Lung (tissue), 12 donors: ENCODE data around the gene PAGR1. TPM values are rescaled to one million over a fixed set of nuclear protein-coding genes. Genes with fewer than 3 reads are reported as not detected.

Source experiments
- ATAC-seq: fragments of 200-7000 bp; cut with Tn5 transposase; one replicate; pipeline ENCODE4 v1.9.1; 2020; ENCODE audit warnings: moderate number of reproducible peaks; ENCODE audit not compliant: insufficient read depth, low FRiP score
- DNase-seq, 3 donors: peaks; one replicate each; pipeline ENCODE4 v3.0.0-alpha.2; 2013 to 2017
- H3K27ac ChIP-seq, 2 donors: one replicate each; pipeline ENCODE4 v1.5.1; 2013; ENCODE audit warnings: mild to moderate bottlenecking in 2 of 2, moderate library complexity in 2 of 2, control low read depth in 1 of 2, inconsistent platforms in 1 of 2, low read depth in 1 of 2, low read length in 1 of 2
- H3K27me3 ChIP-seq, 3 donors: one replicate each; pipeline ENCODE4 v1.5.1; 2013; ENCODE audit warnings: low read length in 2 of 3; ENCODE audit not compliant: control insufficient read depth in 3 of 3, insufficient read depth in 3 of 3
- H3K36me3 ChIP-seq, 4 donors: one replicate each; pipeline ENCODE4 v1.5.1; 2013; ENCODE audit warnings: low read length in 4 of 4, mild to moderate bottlenecking in 1 of 4, moderate library complexity in 1 of 4; ENCODE audit not compliant: control insufficient read depth in 4 of 4, insufficient read depth in 4 of 4
- H3K4me1 ChIP-seq, 5 donors: one replicate each; pipeline ENCODE4 v1.5.1; 2013; ENCODE audit warnings: low read length in 5 of 5, mild to moderate bottlenecking in 2 of 5, moderate library complexity in 1 of 5; ENCODE audit not compliant: control insufficient read depth in 5 of 5, insufficient read depth in 5 of 5
- H3K4me3 ChIP-seq: one replicate; pipeline ENCODE4 v1.5.1; 2013; ENCODE audit warnings: mild to moderate bottlenecking, control low read depth, moderate library complexity
- H3K9ac ChIP-seq, 2 donors: one replicate each; pipeline ENCODE4 v1.5.1; 2013; ENCODE audit warnings: low read length in 2 of 2, control low read depth in 1 of 2; ENCODE audit not compliant: insufficient read depth in 1 of 2
- H3K9me3 ChIP-seq, 4 donors: one replicate each; pipeline ENCODE4 v1.5.1; 2013; ENCODE audit warnings: low read length in 3 of 4, mild to moderate bottlenecking in 1 of 4, moderate library complexity in 1 of 4; ENCODE audit not compliant: control insufficient read depth in 4 of 4, insufficient read depth in 3 of 4
- CTCF ChIP-seq: IDR thresholded peaks from 2 replicates; pipeline ENCODE4 v1.5.1; 2012; ENCODE audit warnings: mild to moderate bottlenecking; ENCODE audit errors: control extremely low read depth, extremely low read depth
- WGBS, 2 donors: extraction: QIAGEN DNeasy Blood & Tissue Kit; methylation state at CpG; one replicate each; pipeline ENCODE4 v1.1.7; 2013; 5-methylcytosine and 5-hydroxymethylcytosine counted together
- polyA plus RNA-seq, 2 donors: library from polyadenylated mRNA; stranded (reverse); fragments of 200-250 nt; gene quantifications; one replicate each; pipeline ENCODE4 v1.2.1, GENCODE V29; 2013
- total RNA-seq, 2 donors: library from RNA; depleted of rRNA in 1 of 2; stranded (reverse); fragments of >200 nt in 1 of 2; gene quantifications; one replicate each; pipeline ENCODE4 v1.2.1, GENCODE V29; 2014 to 2021
- donor health status: control.
- donor health status: control.
- donor health status: Bipolar disorder and iron deficiency.
- donor health status: healthy.
- donor health status: DM: yes; HTN: yes; CAD: no.

PAGR1 gene
- total and polyA plus RNA-seq, 4 donors: 18.4 to 43.2 (median 26.5) TPM

DNA sequence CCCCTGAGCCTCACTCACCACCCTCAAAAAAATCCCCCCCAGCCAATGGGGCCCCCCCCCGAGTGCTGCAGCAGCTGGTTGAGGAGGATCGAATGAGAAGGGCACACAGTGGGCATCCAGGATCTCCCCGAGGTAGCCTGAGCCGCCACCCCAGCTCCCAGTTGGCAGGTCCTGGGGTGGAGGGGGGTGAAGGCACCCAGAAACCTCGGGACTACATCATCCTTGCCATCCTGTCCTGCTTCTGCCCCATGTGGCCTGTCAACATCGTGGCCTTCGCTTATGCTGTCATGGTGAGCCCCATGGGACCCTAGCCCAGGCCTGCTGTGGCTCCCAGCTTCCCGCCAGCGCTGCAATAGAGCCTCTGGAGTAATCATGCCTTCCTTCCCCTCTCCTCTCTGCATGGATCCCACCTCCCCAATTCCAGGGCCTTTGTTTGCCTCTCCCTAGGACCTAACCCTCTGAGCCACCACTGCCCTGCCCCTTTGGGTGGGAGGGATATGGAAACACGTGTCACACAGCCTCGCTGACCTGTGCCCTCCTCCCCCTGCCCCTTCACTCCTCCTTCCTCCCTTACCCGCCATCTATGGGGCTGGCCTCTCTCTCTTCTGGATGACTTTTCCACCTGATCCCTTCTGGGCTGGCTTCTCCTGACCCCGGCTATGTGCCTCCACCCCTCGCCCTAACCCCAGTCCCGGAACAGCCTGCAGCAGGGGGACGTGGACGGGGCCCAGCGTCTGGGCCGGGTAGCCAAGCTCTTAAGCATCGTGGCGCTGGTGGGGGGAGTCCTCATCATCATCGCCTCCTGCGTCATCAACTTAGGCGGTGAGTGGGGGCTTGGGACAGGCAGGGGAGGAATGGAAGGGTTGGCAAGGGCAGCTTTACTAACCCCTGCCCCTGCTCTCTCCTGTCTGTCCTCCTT, 2.0 kb upstream of the PAGR1 start:
- H3K4me3 ChIP-seq: no peak overlapping the region
- 78 to 82% methylated on average over 24 of the region's 24 CpGs for WGBS, 2 donors
- no peak for TF ChIP-seq CTCF

DNA sequence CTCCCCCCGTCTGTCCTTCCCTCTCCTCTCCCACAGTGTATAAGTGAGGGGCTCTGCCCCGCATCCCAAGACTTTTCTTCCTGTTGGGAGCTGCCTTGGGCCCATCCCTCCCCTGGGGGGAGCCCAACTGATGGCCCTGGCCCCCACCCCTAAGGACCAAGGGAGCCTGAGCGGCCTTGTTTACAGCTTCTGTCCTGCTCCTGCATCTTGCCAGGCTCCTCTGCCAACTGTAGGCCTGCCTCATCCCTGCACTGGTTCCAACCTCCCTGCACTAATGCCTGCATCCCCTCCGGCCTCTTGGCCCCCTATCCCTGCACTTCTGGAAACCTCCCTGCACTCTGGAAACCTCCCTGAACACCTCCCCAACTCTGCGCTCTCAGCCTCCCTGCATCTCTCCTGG, 1.4 kb upstream of the PAGR1 start:
- TF ChIP-seq CTCF: no peak
- peaks cover 3 to 63% (median 22%) of the 10 kb centered on the region in 5 donors for H3K4me1 ChIP-seq
- H3K27me3 ChIP-seq: no peaks in the 10 kb centered on the region
- H3K27ac ChIP-seq: no peak overlapping the region
- H3K36me3 ChIP-seq: peaks cover 0 to 19% (median 13%) of the 10 kb centered on the region in 4 donors
- H3K9me3 ChIP-seq: no peaks in the 10 kb centered on the region
- H3K4me3 ChIP-seq: no peak overlapping the region
- no peak for DNase-seq
- 76 to 89% methylated on average over 4 to 5 of the region's 5 CpGs for WGBS, 2 donors
- H3K9ac ChIP-seq: no peak overlapping the region
- no peak for ATAC-seq

More for the DNA sequence above, 2.0 kb upstream of the PAGR1 start:
- Histone ChIP-seq H3K9me3 (no peaks in the 10 kb centered on the region), H3K36me3 (peaks cover 0 to 20% (median 13%) of the 10 kb centered on the region in 4 donors), H3K4me1 (peaks cover 3 to 67% (median 25%) of the 10 kb centered on the region in 5 donors), H3K9ac (no peak overlapping the region), H3K27ac (no peak overlapping the region), H3K27me3 (no peaks in the 10 kb centered on the region)
- DNase-seq (no peak), ATAC-seq (no peak)

- Histone ChIP-seq H3K36me3 (peaks cover 0 to 20% (median 11%) of the 10 kb centered on the region in 4 donors), H3K27ac (peak overlapping the region; percentile 24 to 37), H3K27me3 (no peaks in the 10 kb centered on the region), H3K9me3 (no peaks in the 10 kb centered on the region), H3K4me1 (peaks cover 3 to 63% (median 21%) of the 10 kb centered on the region in 5 donors), H3K9ac (peak overlapping the region in 1 of 2 donors; percentile 42), H3K4me3 (no peak overlapping the region)
- WGBS, 2 donors: 4 to 5% methylated on average over 39 of the region's 39 CpGs
- DNase-seq (no peak), ATAC-seq (no peak)
- TF ChIP-seq CTCF: no peak
These were observed 775 bp upstream of the PAGR1 start for GRCh38 chr16:29815032-29815721.
